Neural progenitor cell (in vitro differentiated cells): ENCODE results near the gene ABAT. TPM values are rescaled to one million over a fixed set of nuclear protein-coding genes. Genes with fewer than 3 reads are reported as not detected.

Experiments used
- DNase-seq: peaks from one replicate; pipeline ENCODE4 v3.0.0-alpha.2; 2016; ENCODE audit warnings: low spot score
- H2AFZ ChIP-seq: fragments of 200-600 bp; sonication (generic); replicated peaks from 2 replicates; pipeline ENCODE4 v1.6.1; 2016; ENCODE audit warnings: antibody characterized with exemption
- H3F3A ChIP-seq: fragments of 200-600 bp; sonication (generic); 2 replicates; pipeline ENCODE4 v1.6.1; 2016; ENCODE audit warnings: antibody characterized with exemption, low read depth
- H3K27ac ChIP-seq: fragments of 200-600 bp; sonication (generic); 2 replicates; pipeline ENCODE4 v1.5.1; 2016; ENCODE audit warnings: mild to moderate bottlenecking
- H3K27me3 ChIP-seq: fragments of 200-600 bp; sonication (generic); 2 replicates; pipeline ENCODE4 v1.6.1; 2016; ENCODE audit warnings: mild to moderate bottlenecking, moderate library complexity
- H3K36me3 ChIP-seq: fragments of 200-600 bp; sonication (generic); 2 replicates; pipeline ENCODE4 v1.5.1; 2016
- H3K4me1 ChIP-seq: fragments of 200-600 bp; sonication (generic); 2 replicates; pipeline ENCODE4 v1.6.1; 2016; ENCODE audit warnings: mixed run types
- H3K4me2 ChIP-seq: fragments of 200-600 bp; sonication (generic); 2 replicates; pipeline ENCODE4 v1.6.1; 2016
- H3K4me3 ChIP-seq: fragments of 200-600 bp; sonication (generic); 2 replicates; pipeline ENCODE4 v1.5.1; 2016
- H3K79me2 ChIP-seq: fragments of 200-600 bp; sonication (generic); 2 replicates; pipeline ENCODE4 v1.6.1; 2016; ENCODE audit warnings: low read depth
- H3K9ac ChIP-seq: fragments of 200-600 bp; sonication (generic); 2 replicates; pipeline ENCODE4 v1.6.1; 2016
- H3K9me3 ChIP-seq: fragments of 200-600 bp; sonication (generic); 2 replicates; pipeline ENCODE4 v1.5.1; 2016; ENCODE audit warnings: low read depth
- H4K20me1 ChIP-seq: fragments of 200-600 bp; sonication (generic); 2 replicates; pipeline ENCODE4 v1.6.1; 2016; ENCODE audit warnings: low read depth
- H3K27ac Mint-ChIP-seq: 3 replicates; pipeline ENCODE4 v1.8.0; 2021; ENCODE audit warnings: mixed read lengths
- H3K27me3 Mint-ChIP-seq: 2 replicates; pipeline ENCODE4 v1.8.0; 2022; ENCODE audit warnings: low read depth, mild to moderate bottlenecking, inconsistent platforms, moderate library complexity, mixed read lengths; ENCODE audit not compliant: insufficient read depth
- H3K36me3 Mint-ChIP-seq: 3 replicates; pipeline ENCODE4 v1.8.0; 2021; ENCODE audit warnings: mixed read lengths
- H3K4me1 Mint-ChIP-seq: 3 replicates; pipeline ENCODE4 v1.8.0; 2021; ENCODE audit warnings: mixed read lengths
- H3K4me3 Mint-ChIP-seq: 3 replicates; pipeline ENCODE4 v1.8.0; 2021; ENCODE audit warnings: mild to moderate bottlenecking, moderate library complexity, mixed read lengths
- H3K9me3 Mint-ChIP-seq: 3 replicates; pipeline ENCODE4 v1.8.0; 2020; ENCODE audit warnings: mixed read lengths
- EZH2 ChIP-seq: fragments of 200-600 bp; sonication (generic); IDR thresholded peaks from 2 replicates; pipeline ENCODE4 v1.6.1; 2017; ENCODE audit warnings: antibody characterized with exemption, mild to moderate bottlenecking, moderate library complexity
- EZH2phosphoT487 ChIP-seq: fragments of 200-600 bp; sonication (generic); IDR thresholded peaks from 2 replicates; pipeline ENCODE4 v1.6.1; 2017; ENCODE audit warnings: antibody characterized with exemption
- total RNA-seq: library from RNA; depleted of rRNA; stranded (reverse); fragments of >200 nt; gene quantifications from 2 replicates; pipeline ENCODE4 v1.2.3, GENCODE V29; 2015; ENCODE audit warnings: low replicate concordance
- TF ChIP-seq, protein P1 (sequence below): fragments of 200-600 bp; sonication (generic); IDR thresholded peaks from 2 replicates; pipeline ENCODE4 v1.5.1; 2017; ENCODE audit warnings: antibody characterized with exemption, mild to moderate bottlenecking

ABAT gene
- total RNA-seq, 1 donor from 2014 or later, result 7.3 TPM

DNA sequence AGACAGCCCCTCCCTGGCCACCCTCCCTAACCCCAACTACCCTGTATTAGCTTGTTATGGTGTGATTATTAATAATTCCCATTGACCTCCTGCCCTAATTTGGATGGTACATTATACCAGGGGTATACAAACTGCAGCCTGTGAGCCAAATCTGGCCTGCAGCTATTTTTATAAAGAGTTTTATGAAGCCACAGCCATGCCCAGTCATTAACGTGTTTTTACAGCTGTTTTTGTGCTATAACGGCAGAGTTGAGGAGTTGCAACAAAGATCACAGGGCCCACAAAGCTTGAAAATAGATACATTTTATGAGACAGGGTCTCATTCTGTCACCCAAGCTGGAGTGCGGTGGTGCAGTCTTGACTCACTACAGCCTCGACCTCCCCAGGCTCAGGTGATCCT, 47.0 kb upstream of the ABAT start:
- no peak for DNase-seq
- Histone ChIP-seq H3K4me2 (no peak overlapping the region), H3K9ac (no peak overlapping the region), H3K9me3 (no peaks in the 10 kb centered on the region), H2AFZ (no peak overlapping the region), H4K20me1 (peaks cover 64% of the 10 kb centered on the region), H3K27ac (no peak overlapping the region), H3K27me3 (no peaks in the 10 kb centered on the region), H3F3A (no peaks in the 10 kb centered on the region), H3K4me3 (no peak overlapping the region), H3K4me1 (peaks cover 6% of the 10 kb centered on the region), H3K36me3 (no peaks in the 10 kb centered on the region), H3K79me2 (peaks cover 43% of the 10 kb centered on the region)
- Mint-ChIP-seq H3K27ac (no peak overlapping the region), H3K4me3 (no peak overlapping the region), H3K4me1 (peaks cover 27% of the 10 kb centered on the region), H3K27me3 (no peaks in the 10 kb centered on the region), H3K36me3 (peaks cover 34% of the 10 kb centered on the region), H3K9me3 (no peaks in the 10 kb centered on the region)
- no peak for TF ChIP-seq EZH2
- TF ChIP-seq, protein P1, sequence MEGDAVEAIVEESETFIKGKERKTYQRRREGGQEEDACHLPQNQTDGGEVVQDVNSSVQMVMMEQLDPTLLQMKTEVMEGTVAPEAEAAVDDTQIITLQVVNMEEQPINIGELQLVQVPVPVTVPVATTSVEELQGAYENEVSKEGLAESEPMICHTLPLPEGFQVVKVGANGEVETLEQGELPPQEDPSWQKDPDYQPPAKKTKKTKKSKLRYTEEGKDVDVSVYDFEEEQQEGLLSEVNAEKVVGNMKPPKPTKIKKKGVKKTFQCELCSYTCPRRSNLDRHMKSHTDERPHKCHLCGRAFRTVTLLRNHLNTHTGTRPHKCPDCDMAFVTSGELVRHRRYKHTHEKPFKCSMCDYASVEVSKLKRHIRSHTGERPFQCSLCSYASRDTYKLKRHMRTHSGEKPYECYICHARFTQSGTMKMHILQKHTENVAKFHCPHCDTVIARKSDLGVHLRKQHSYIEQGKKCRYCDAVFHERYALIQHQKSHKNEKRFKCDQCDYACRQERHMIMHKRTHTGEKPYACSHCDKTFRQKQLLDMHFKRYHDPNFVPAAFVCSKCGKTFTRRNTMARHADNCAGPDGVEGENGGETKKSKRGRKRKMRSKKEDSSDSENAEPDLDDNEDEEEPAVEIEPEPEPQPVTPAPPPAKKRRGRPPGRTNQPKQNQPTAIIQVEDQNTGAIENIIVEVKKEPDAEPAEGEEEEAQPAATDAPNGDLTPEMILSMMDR, result no peak
- TF ChIP-seq EZH2phosphoT487, result no peak

DNA sequence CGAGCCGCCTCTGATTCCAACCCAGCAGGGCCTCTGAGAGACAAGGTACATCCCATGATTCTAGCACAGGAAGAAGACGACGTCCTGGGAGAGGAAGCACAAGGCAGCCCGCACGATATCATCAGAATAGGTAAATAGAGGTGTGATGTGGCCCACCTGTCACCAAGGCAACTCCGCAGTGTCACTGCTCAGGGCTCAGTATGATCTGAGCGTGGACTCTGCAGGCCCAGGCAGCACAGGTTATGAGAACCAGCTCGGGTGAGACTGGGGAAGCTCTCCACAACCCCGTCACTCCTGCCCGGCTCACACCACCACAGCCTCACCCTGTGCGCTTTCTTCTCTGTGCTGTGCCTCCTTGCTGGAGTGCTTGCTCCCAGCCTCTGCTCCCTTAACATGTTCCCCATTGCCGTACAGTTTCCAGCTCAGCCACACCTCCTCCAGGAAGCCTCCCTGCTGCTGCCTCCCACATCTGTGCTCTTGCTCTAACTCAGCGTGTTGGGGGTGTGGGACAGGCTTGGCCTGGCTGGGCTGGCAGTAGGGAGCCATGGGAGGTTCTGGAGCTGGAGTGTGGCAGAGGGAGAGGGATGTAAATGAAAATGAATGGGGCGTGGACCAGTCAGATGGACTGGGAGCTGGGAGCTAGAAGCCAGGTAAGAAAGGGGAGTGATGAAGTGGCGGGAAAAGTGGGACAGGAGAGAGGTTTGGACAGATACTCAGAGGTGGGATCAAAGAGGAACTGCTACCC, 45.3 kb upstream of the ABAT start:
- Histone ChIP-seq H3K4me2 (no peak overlapping the region), H3K27ac (no peak overlapping the region), H3K79me2 (peaks cover 26% of the 10 kb centered on the region), H3K36me3 (no peaks in the 10 kb centered on the region), H3K4me3 (no peak overlapping the region), H3K27me3 (no peaks in the 10 kb centered on the region), H3K4me1 (no peaks in the 10 kb centered on the region), H3K9ac (no peak overlapping the region), H2AFZ (no peak overlapping the region), H3K9me3 (no peaks in the 10 kb centered on the region), H4K20me1 (peaks cover 64% of the 10 kb centered on the region), H3F3A (no peaks in the 10 kb centered on the region)
- Mint-ChIP-seq H3K4me1 (peaks cover 21% of the 10 kb centered on the region), H3K36me3 (peaks cover 35% of the 10 kb centered on the region), H3K27ac (no peak overlapping the region), H3K27me3 (no peaks in the 10 kb centered on the region), H3K4me3 (no peak overlapping the region), H3K9me3 (no peaks in the 10 kb centered on the region)
- TF ChIP-seq EZH2 (no peak), EZH2phosphoT487 (no peak)
- TF ChIP-seq, protein P1, result no peak
- DNase-seq, result no peak

DNA sequence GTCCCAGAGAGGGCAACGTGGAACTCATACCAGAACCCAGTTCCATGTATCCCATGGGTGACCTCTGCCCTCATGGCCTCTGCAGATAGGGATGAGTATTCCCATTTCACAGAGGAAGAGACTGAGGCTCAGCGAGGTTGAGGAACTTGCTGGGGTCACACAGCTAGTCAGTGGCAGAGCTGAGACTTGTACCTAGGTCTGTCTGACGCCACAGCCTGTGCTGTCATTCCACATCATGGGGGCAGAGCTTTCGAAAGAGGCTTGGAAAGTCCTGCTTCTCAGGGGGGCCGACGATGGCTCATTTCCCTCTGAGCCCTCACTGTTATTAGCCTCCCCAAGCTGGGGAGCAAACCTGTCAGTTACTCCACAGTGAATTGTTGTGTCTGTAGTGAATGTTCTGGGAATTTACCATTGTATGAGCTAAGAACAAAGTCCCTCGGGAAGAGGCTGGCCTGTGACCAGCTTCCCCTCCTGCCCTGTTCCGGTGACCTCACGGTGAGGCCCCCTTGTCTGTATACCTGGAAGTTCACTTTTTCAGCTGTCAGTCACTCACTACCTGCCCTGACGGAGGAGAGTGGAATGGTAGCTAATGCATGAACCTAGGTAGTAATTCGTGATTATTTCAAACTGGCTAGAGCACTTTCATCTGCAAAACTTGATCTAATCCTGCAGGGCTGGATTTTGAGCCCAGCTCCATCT, 44.0 kb upstream of the ABAT start:
- Mint-ChIP-seq H3K9me3 (no peaks in the 10 kb centered on the region), H3K4me3 (no peak overlapping the region), H3K36me3 (peaks cover 35% of the 10 kb centered on the region), H3K27ac (no peak overlapping the region), H3K4me1 (peaks cover 20% of the 10 kb centered on the region), H3K27me3 (no peaks in the 10 kb centered on the region)
- Histone ChIP-seq H3K27me3 (no peaks in the 10 kb centered on the region), H3K4me3 (no peak overlapping the region), H2AFZ (no peak overlapping the region), H3K9me3 (no peaks in the 10 kb centered on the region), H3F3A (peaks cover 7% of the 10 kb centered on the region), H3K79me2 (peaks cover 14% of the 10 kb centered on the region), H3K36me3 (no peaks in the 10 kb centered on the region), H3K9ac (no peak overlapping the region), H4K20me1 (peaks cover 64% of the 10 kb centered on the region), H3K4me2 (no peak overlapping the region), H3K27ac (no peak overlapping the region), H3K4me1 (no peaks in the 10 kb centered on the region)
- TF ChIP-seq EZH2, result no peak
- TF ChIP-seq EZH2phosphoT487, result no peak
- TF ChIP-seq, protein P1, result no peak
- no peak for DNase-seq
